ENCODE data around the gene TTLL9. TPM values are rescaled to one million over a fixed set of nuclear protein-coding genes. Genes with fewer than 3 reads are reported as not detected.

The TTLL9 gene
- total RNA-seq, 4 donors from 2014 or later: 0.17 to 0.34 TPM; not detected in 2

DNA sequence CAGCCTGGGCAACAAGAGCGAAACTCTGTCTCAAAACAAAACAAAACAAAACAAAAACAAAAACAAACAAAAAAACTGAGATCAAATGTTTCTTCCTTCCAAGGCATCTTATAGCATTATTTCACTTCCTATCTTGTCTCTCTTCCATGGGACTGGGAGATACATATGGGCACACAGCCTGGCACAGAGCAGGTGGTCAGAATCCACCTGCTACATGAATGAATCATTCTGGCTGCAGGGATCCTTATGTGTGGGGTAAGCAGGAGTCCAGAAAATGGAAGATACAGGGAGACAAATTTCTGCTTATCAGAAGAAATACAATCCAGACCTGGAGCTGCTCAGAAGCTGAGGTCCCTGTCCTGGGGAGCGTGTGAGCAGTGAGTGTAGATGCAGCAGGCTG is 121.7 kb downstream of the TTLL9 start:
- Histone ChIP-seq H3K9me3 (no peaks in the 10 kb centered on the region), H3K4me3 (no peak overlapping the region), H3K4me1 (peaks cover 0 to 5% (median 0%) of the 10 kb centered on the region in 4 donors), H3K27ac (replicated peaks in 1 of 4) (no peak overlapping the region), H3K36me3 (no peaks in the 10 kb centered on the region), H3K27me3 (peaks cover 0 to 37% (median 4%) of the 10 kb centered on the region in 4 donors)
- TF ChIP-seq POLR2AphosphoS5 (IDR thresholded peaks at IDR 0.05) (no peak), POLR2A (IDR thresholded peaks at IDR 0.05; ENCODE audit: low read depth) (no peak), EP300 (IDR thresholded peaks at IDR 0.05) (no peak)
- TF ChIP-seq, protein P1, sequence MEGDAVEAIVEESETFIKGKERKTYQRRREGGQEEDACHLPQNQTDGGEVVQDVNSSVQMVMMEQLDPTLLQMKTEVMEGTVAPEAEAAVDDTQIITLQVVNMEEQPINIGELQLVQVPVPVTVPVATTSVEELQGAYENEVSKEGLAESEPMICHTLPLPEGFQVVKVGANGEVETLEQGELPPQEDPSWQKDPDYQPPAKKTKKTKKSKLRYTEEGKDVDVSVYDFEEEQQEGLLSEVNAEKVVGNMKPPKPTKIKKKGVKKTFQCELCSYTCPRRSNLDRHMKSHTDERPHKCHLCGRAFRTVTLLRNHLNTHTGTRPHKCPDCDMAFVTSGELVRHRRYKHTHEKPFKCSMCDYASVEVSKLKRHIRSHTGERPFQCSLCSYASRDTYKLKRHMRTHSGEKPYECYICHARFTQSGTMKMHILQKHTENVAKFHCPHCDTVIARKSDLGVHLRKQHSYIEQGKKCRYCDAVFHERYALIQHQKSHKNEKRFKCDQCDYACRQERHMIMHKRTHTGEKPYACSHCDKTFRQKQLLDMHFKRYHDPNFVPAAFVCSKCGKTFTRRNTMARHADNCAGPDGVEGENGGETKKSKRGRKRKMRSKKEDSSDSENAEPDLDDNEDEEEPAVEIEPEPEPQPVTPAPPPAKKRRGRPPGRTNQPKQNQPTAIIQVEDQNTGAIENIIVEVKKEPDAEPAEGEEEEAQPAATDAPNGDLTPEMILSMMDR (IDR thresholded peaks at IDR 0.05): no peak
- intact Hi-C loops (cut with DNase I): no loop called here
- WGBS: 78% methylated on average over 2 of the region's 2 CpGs
- no peak for DNase-seq (ENCODE audit: extremely low spot score)

Small RNA genes within 50 kb of the gene (small RNA-seq; reads per million reads assigned to genes)
- 0 reads per million in 3 donors for gene RNU1-94P

Other genes with a start within 250 kb of the TTLL9 start
- gene COX4I2, start 232.7 kb upstream of the TTLL9 start, total RNA-seq: 10 to 100 TPM in 1 of 4 donors, 1 to 10 TPM in 3; 2.1 to 14.2 (median 7.1) TPM
- 100 to 1,000 TPM in 3 of 4 donors, 10 to 100 TPM in 1; 94.3 to 181 (median 140) TPM for gene BCL2L1, start 147.8 kb upstream of the TTLL9 start, total RNA-seq
- 1 to 10 TPM in 1 of 4 donors, under 1 TPM in 3; under 0.01 to 1.1 (median 0.38) TPM for gene TPX2, start 131.3 kb upstream of the TTLL9 start, total RNA-seq
- gene MYLK2, start 51.3 kb upstream of the TTLL9 start, total RNA-seq: under 1 TPM in 3 of 4 donors, not detected in 1; 0.33 to 0.65 (median 0.52) TPM
- 1 to 10 TPM in 1 of 4 donors, under 1 TPM in 3; 0.50 to 3.4 (median 0.87) TPM for gene FOXS1, start 25.0 kb upstream of the TTLL9 start, total RNA-seq
- gene DUSP15, start 107 bp upstream of the TTLL9 start, total RNA-seq: 1 to 10 TPM in 3 of 4 donors, under 1 TPM in 1; 0.83 to 5.1 (median 3.8) TPM
- 10 to 100 TPM in 3 of 4 donors, 1 to 10 TPM in 1; 7.9 to 15.9 (median 10.8) TPM for gene PDRG1, start 81.4 kb downstream of the TTLL9 start, total RNA-seq
- gene XKR7, start 97.5 kb downstream of the TTLL9 start, total RNA-seq: not detected
- gene CCM2L, start 139.8 kb downstream of the TTLL9 start, total RNA-seq: 10 to 100 TPM in 2 of 4 donors, 1 to 10 TPM in 2; 6.0 to 12.1 (median 10.4) TPM
- 10 to 100 TPM in 2 of 4 donors, 1 to 10 TPM in 2; 7.8 to 36.6 (median 11.4) TPM for gene HCK, start 181.6 kb downstream of the TTLL9 start, total RNA-seq
- 10 to 100 TPM; 19.9 to 34.4 (median 25.2) TPM for gene TM9SF4, start 239.1 kb downstream of the TTLL9 start, total RNA-seq